GM12878 (cell line): ENCODE data around the gene VPS18. TPM values are rescaled to one million over a fixed set of nuclear protein-coding genes. Genes with fewer than 3 reads are reported as not detected.
A peak's percentile ranks its signal among the peaks of the same experiment; 100 is the strongest.

ENCODE experiments used
- BACH1 ChIP-seq: fragments of 450-650 bp; IDR thresholded peaks from 2 replicates; pipeline ENCODE4 v1.6.1; 2017; ENCODE audit warnings: mild to moderate bottlenecking, borderline replicate concordance
- BCL11A ChIP-seq: IDR thresholded peaks from 2 replicates; pipeline ENCODE4 v1.6.1; 2011; ENCODE audit warnings: low read depth, low read length
- BCLAF1 ChIP-seq: fragments of 450-650 bp; IDR thresholded peaks from 2 replicates; pipeline ENCODE4 v1.6.1; 2017; ENCODE audit warnings: antibody characterized with exemption, mild to moderate bottlenecking, moderate library complexity
- BHLHE40 ChIP-seq, 2 experiments: fragments of 450-650 bp in 1 of 2; IDR thresholded peaks; 2 replicates each; pipeline ENCODE4 v1.6.1; 2011 to 2017; ENCODE audit warnings: low read depth in 2 of 2, borderline replicate concordance in 1 of 2, improper control_type of control experiment in 1 of 2, low read length in 1 of 2, mild to moderate bottlenecking in 1 of 2
- CHD2 ChIP-seq: IDR thresholded peaks from 2 replicates; pipeline ENCODE4 v1.6.1; 2011; ENCODE audit warnings: low read depth, low read length, improper control_type of control experiment, borderline replicate concordance
- CREM ChIP-seq: IDR thresholded peaks from 2 replicates; pipeline ENCODE4 v1.6.1; 2014; ENCODE audit warnings: antibody characterized with exemption, low read depth
- IKZF1 ChIP-seq: fragments of 450-650 bp; conservative IDR thresholded peaks from 2 replicates; pipeline ENCODE4 v1.6.1; 2017; ENCODE audit warnings: antibody characterized with exemption, mild to moderate bottlenecking
- IKZF2 ChIP-seq, 2 experiments: fragments of 450-650 bp; IDR thresholded peaks; 2 replicates each; pipeline ENCODE4 v1.6.1; 2017; ENCODE audit warnings: mild to moderate bottlenecking in 2 of 2, moderate library complexity in 2 of 2
- IRF4 ChIP-seq: IDR thresholded peaks from 2 replicates; pipeline ENCODE4 v1.6.1; 2011; ENCODE audit warnings: low read depth, low read length
- MAX ChIP-seq: IDR thresholded peaks from 2 replicates; pipeline ENCODE4 v1.6.1; 2012; ENCODE audit warnings: low read depth, low read length, improper control_type of control experiment
- MYB ChIP-seq: fragments of 150-350 bp; IDR thresholded peaks from 2 replicates; pipeline ENCODE4 v1.6.1; 2014; ENCODE audit warnings: mild to moderate bottlenecking, low read depth, low read length, borderline replicate concordance
- NBN ChIP-seq: fragments of 450-650 bp; IDR thresholded peaks from 2 replicates; pipeline ENCODE4 v1.6.1; 2016
- PRDM15 ChIP-seq: fragments of 450-650 bp; formaldehyde crosslinking; IDR thresholded peaks from 2 replicates; pipeline ENCODE4 v1.4.0; 2020; ENCODE audit warnings: mild to moderate bottlenecking, moderate library complexity
- SMARCA5 ChIP-seq: fragments of 450-650 bp; IDR thresholded peaks from 2 replicates; pipeline ENCODE4 v1.6.1; 2017; ENCODE audit warnings: mild to moderate bottlenecking
- SP1 ChIP-seq: IDR thresholded peaks from one replicate; pipeline ENCODE4 v1.6.1; 2011; ENCODE audit warnings: low read depth, low read length
- SREBF1 ChIP-seq: IDR thresholded peaks from 2 replicates; pipeline ENCODE4 v1.6.1; 2012; ENCODE audit warnings: mild to moderate bottlenecking, low read length
- STAT1 ChIP-seq: fragments of 450-650 bp; conservative IDR thresholded peaks from 2 replicates; pipeline ENCODE4 v1.6.1; 2014; ENCODE audit warnings: antibody characterized with exemption, mild to moderate bottlenecking
- STAT3 ChIP-seq: IDR thresholded peaks from 2 replicates; pipeline ENCODE4 v1.6.1; 2011; ENCODE audit warnings: low read depth, low read length, improper control_type of control experiment
- YY1 ChIP-seq: IDR thresholded peaks from 2 replicates; pipeline ENCODE4 v1.6.1; 2011; ENCODE audit warnings: low read depth, mild to moderate bottlenecking, low read length
- ZNF217 ChIP-seq: fragments of 450-650 bp; IDR thresholded peaks from 2 replicates; pipeline ENCODE4 v1.6.1; 2017; ENCODE audit warnings: antibody characterized with exemption, mild to moderate bottlenecking
- ZNF592 ChIP-seq: fragments of 450-650 bp; IDR thresholded peaks from 2 replicates; pipeline ENCODE4 v1.6.1; 2017; ENCODE audit warnings: mild to moderate bottlenecking, moderate library complexity
- polyA plus RNA-seq, 11 experiments: library from polyadenylated mRNA; depleted of rRNA in 4 of 11; unstranded in 6 of 11; stranded (reverse) in 5 of 11; fragments of >200 nt; fragmentation: Nextera tagmentation in 4 of 11; fragmentation: Illumina TruSeq in 1 of 11; extraction: Ambion mirVana in 4 of 11; extraction: Trizol in 1 of 11; gene quantifications; 1 replicate in 1 of 11; 2 replicates in 10 of 11; pipeline versions ENCODE4 v1.2.1 to v1.2.3, GENCODE V29; 2011 to 2016; ENCODE audit warnings: inconsistent platforms in 2 of 11, missing spikeins in 2 of 11, low read depth in 1 of 11
- total RNA-seq, 4 experiments: library from RNA; depleted of rRNA in 3 of 4; stranded (reverse); fragments of >200 nt in 3 of 4; fragmentation: Illumina TruSeq in 1 of 4; extraction: Trizol in 1 of 4; gene quantifications; 2 replicates each; pipeline versions ENCODE4 v1.2.1 to v1.2.3, GENCODE V29; 2013 to 2021

VPS18 gene
- total and polyA plus RNA-seq, 10 of the 15 experiments (the other 5 are each of a cell fraction or from before 2014, with no cell fraction given) = 0.71 to 20.4 (median 10.6) TPM

- peak; percentile 68 for TF ChIP-seq CHD2
- no peak for TF ChIP-seq BACH1
- peak; percentile 6; the same call in 1 of the 2 replicates for TF ChIP-seq MAX
- no peak for TF ChIP-seq IRF4
- TF ChIP-seq IKZF2 (IDR thresholded peaks at IDR 0.05) = peak; percentile 48 to 52; a peak in 2 of 4 replicates
- no peak for TF ChIP-seq BCLAF1
- no peak for TF ChIP-seq CREM
- TF ChIP-seq NBN = peak; percentile 68; the same call in 1 of the 2 replicates
- TF ChIP-seq ZNF592 = no peak
- no peak for TF ChIP-seq STAT3
- TF ChIP-seq SMARCA5 = peak; percentile 88
- TF ChIP-seq BHLHE40 (IDR thresholded peaks at IDR 0.05; ENCODE audit: borderline replicate concordance in 1 of 2, low read depth in 2 of 2, low read length in 1 of 2) = peak in 1 of 2 experiments; percentile 36; a peak in 1 of 4 replicates
- no peak for TF ChIP-seq STAT1
- no peak for TF ChIP-seq ZNF217
- no peak for TF ChIP-seq BCL11A
- TF ChIP-seq SP1 = no peak
- no peak for TF ChIP-seq PRDM15
- no peak for TF ChIP-seq YY1
- TF ChIP-seq SREBF1 = no peak
- no peak for TF ChIP-seq MYB
- peak; percentile 72; the same call in 1 of the 2 replicates for TF ChIP-seq IKZF1
These were observed 46.9 kb upstream of the VPS18 start (continued) for GRCh38 chr15:40847223-40847961.
